Effector CD8-positive, alpha-beta T cell (primary cell): ENCODE data around the gene CYTH1.
"Not testable (repeated sequence)": the region's sequence is repeated elsewhere in the genome, so short reads cannot be mapped to it uniquely, and the experiment has no call there.

Source experiments
- DNase-seq: peaks from one replicate; lab custom pipeline; 2025; lab: John Stamatoyannopoulos, UW

Gene CYTH1

DNA sequence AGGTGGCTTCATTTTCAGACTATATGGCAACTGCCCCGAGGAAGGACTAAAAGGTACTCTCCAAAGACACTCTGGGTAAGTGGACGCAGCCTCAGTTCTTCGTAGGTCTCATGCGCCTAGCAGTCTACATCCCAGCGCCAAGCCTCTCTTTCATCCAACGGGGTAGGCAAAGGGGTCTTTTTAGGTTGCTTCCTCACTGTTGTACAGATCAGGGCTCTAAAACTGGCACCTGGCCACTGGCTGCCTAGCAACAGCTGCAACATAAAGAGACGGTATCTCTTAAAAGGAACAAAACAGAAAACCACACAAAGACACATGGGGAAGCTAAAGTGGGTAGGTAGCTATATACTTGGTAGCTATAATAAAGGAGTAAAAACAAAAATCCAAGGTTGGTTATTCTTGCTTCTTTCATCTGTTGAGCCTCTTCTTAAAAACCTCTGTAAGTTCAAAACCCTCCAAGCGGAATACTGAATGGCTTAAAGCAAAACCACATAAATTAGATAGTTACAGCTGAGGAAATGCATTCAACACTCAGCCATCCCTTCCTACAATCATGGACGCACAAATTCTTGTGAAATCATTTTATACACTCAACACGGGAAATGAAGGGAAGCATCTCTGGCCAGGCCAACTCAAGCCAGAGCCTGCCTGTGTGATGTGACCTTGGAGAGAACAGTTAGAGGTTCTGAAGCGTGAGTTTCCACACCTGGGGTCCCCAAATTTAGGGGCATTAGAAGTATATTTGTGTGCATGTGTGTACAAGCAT lies 22.7 kb downstream of the CYTH1 start:
- peak; percentile 71 for DNase-seq

DNA sequence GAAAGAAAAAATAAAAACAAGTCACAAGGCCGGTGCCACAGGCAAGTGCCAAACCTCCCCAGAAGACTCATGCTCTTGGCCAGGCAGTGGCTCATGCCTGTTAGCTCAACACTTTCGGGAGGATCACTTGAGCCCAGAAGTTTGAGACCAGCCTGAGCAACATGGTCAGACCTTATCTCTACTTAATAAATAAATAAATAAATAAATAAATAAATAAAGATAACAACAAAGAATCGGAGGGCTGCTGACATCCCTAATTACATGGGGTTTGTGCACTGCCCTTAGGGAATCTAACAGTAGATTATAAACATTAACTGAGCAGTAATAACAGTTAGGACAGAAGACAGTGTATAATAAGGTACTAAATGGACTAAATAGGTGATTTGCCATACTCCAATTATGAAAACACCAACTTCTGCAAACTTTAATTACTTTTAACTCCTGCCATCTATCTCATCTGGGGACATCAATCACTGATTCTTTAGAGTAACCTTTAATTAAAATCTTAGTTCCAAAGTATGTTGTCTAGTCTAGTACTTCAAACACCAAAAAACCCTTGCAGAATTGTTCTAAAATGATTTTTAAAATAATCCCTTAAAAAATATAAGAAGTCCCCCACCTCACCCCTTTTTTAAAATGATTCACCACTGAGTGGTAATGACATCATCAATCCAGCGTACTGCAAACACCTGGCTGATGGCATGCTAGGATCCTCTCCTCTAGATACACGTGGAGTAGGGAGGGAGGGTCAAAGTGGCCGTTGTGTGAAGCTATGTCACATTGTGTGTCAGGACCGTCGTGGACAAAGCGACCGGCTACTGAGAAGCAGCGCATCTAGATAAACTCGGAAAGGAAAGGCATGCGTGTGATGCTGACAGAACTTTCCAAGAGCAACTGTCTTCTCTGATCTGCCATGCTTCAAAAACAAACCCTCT lies 28.5 kb downstream of the CYTH1 start:
- DNase-seq = no peak

GRCh38 chr17:78751447-78752161 lies 30.5 kb downstream of the CYTH1 start:
- DNase-seq = no peak

- DNase-seq = not testable (repeated sequence)
Observed at GRCh38 chr17:78751000-78751399, 31.1 kb downstream of the CYTH1 start.

DNA sequence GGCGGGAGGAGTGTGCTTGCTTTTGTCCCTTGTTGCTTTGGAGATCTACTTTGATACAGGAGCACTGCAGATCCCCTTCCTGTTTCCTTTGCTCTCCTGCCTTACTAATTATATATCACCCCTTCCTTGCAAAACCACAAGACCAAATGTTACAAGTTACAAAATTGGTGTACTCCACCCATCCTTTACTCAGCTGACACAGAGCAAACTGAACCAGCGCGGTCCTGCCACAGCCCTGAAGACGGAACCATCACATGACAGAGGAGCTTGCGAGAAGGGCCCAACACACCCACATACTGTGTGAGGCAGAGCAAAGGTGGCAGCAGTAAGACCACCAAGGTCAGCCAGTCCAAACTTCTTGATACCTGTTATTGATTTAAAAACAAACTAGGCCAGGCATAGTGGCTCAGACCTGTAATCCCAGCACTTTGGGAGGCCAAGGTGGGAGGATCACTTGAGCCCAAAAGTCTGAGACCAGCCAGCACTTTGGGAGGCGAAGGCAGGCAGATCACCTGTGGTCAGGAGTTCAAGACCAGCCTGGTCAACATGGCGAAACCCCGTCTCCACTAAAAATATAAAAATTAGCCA lies 33.2 kb downstream of the CYTH1 start:
- peak; percentile 46 for DNase-seq

DNA sequence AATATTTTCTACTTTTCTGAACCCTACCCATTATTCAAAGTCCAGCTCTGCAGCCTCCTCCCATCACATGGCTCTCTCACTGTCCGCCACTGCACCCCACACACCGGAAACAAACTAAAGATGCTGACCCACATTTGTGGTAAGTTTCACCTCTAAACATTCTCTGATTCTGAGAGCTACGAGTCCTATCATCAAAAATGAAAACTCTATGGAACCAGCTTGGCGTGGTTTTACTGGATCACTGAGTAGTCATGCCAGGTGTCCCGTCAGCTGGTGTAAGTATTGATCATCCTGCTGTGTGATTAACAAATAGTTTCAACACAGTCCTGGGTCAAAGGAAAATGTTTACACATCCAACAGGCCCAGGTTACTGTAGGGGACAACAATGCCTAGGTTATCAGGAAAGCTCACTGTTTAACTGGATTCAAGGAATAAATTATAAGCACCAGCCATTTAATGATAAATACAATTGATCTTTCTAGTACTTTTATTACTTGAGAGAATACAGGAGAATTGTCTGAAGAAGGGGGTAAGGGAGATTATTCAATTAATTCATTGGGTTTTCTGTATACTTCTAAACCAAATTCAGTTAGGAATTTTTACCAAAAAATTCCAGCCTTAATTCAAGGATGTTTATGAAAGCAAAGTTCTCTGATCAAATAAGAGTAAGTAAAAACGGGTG lies 33.9 kb downstream of the CYTH1 start:
- no peak for DNase-seq

GRCh38 chr17:78747488-78747887 lies 34.6 kb downstream of the CYTH1 start:
- no peak for DNase-seq

DNA sequence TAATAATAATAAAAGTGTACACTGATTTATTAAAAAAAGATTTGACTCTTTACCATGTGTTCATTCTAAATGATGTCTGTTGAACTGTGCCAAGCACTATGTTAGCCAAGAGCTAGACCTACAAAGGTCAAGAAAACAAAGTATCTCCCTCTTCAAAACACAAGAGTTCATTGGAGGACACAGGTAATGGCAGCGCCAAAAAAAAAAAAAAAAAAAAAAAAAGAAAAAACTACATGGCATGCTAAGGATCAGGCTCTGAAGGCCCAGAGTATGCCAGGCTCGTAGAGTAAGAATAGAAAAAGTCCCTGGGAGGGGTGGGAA lies 35.2 kb downstream of the CYTH1 start:
- DNase-seq = no peak

DNA sequence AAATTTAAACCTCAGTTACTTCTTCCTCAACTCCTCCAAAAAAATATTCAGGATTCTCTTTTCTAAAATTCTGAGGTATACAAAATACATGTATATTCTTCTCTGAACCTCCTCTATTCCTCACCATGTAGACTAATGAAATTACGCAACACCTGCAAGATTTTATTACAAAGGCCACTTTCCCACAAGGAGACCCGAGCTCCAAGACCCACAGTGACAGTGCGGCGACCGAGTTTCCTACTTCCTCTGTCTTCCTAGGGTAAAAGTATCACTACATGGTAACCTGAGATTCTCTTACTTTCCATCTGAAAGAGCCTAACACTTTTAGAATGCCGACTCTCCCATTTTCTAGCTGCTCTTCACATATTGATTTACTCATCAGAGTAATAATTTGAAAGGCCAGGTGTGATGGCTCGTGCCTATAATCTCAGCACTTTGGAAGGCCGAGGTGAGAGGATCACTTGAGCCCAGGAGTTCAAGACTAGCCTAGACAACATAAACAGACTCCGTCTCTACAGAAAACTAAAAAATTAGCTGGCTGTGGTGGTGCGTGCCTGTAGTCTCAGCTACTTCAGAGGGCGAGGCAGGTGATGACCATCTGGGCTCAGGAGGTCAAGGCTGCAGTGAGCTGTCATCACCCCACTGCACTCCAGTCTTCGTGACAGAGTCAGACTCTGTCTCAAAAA lies 35.7 kb downstream of the CYTH1 start:
- no peak for DNase-seq

DNA sequence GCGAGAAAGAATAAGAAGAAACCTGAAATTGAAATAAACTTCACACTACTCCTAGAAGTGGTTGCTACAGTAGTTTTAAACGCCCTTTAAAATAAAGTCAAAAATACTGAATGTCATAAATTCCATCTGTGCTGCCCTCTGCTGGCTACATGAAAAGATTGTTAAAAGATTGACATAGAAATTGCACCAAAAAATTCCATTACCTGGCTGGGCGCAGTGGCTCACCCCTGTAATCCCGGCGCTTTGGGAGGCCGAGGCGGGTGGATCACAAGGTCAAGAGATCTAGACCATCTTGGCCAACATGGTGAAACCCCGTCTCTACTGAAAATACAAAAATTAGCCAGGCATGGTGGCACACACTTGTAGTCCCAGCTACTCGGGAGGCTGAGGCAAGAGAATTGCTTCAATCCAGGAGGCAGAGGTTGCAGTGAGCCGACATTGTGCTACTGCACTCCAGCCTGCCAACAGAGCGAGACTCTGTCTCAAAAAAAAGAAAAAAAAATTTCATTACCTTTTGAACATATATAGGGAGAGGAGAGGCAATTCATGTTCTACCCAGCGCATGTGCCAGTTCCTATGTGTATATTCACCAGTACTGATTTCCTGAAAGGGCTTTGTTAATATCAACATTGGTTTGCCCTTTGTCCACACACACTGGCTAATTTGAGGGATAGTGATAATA lies 36.5 kb downstream of the CYTH1 start:
- DNase-seq = peak; percentile 30

- DNase-seq = no peak
Observed at GRCh38 chr17:78742901-78743300, 39.2 kb downstream of the CYTH1 start.

GRCh38 chr17:78741644-78742284 lies 40.3 kb downstream of the CYTH1 start:
- no peak for DNase-seq

GRCh38 chr17:78739331-78739931 lies 42.6 kb downstream of the CYTH1 start:
- no peak for DNase-seq

GRCh38 chr17:78738698-78739097 lies 43.4 kb downstream of the CYTH1 start:
- no peak for DNase-seq

- no peak for DNase-seq
Observed at GRCh38 chr17:78738278-78738677, 43.8 kb downstream of the CYTH1 start.

GRCh38 chr17:78737332-78737731 lies 44.7 kb downstream of the CYTH1 start:
- no peak for DNase-seq

GRCh38 chr17:78736526-78737079 lies 45.5 kb downstream of the CYTH1 start:
- peak; percentile 59 for DNase-seq

GRCh38 chr17:78735832-78736525 lies 46.1 kb downstream of the CYTH1 start:
- no peak for DNase-seq
